ENCODE results near the gene WSB1.

DNA sequence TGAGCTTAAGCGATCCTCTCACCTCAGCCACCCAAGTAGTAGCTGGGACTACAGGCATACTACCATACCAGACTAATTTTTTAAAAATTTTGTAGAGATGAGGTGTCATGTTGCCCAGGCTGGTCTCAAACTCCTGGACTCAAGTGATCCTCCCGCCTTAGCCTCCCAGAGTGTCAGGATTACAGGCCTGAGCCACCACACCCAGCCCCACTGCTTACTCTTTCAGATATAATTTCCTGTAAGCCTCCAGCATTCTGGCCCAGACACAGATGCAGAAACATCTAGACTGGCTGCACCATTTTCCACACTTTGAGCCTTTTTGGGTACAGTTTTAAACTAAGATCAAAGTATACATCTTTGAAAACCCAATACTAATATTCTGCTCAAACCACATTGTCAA is 8.4 kb upstream of the WSB1 start:
- TF ChIP-seq, protein P1, sequence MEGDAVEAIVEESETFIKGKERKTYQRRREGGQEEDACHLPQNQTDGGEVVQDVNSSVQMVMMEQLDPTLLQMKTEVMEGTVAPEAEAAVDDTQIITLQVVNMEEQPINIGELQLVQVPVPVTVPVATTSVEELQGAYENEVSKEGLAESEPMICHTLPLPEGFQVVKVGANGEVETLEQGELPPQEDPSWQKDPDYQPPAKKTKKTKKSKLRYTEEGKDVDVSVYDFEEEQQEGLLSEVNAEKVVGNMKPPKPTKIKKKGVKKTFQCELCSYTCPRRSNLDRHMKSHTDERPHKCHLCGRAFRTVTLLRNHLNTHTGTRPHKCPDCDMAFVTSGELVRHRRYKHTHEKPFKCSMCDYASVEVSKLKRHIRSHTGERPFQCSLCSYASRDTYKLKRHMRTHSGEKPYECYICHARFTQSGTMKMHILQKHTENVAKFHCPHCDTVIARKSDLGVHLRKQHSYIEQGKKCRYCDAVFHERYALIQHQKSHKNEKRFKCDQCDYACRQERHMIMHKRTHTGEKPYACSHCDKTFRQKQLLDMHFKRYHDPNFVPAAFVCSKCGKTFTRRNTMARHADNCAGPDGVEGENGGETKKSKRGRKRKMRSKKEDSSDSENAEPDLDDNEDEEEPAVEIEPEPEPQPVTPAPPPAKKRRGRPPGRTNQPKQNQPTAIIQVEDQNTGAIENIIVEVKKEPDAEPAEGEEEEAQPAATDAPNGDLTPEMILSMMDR (IDR thresholded peaks at IDR 0.05; ENCODE audit: control extremely low read depth in 1 of 3, insufficient read depth in 1 of 3, low read depth in 1 of 3, low read length in 3 of 3) = no peak
- TF ChIP-seq SP2 (IDR thresholded peaks at IDR 0.05; ENCODE audit: low read length) (no peak), SRF (IDR thresholded peaks at IDR 0.05; ENCODE audit: low read depth, low read length) (no peak)

All from H1 (cell line).